GM12878 (cell line): ENCODE results near the gene MAPK8IP3.

Source experiments
- EZH2 ChIP-seq: IDR thresholded peaks from 2 replicates; pipeline ENCODE4 v1.6.1; 2012; ENCODE audit warnings: low read depth, mild to moderate bottlenecking, control low read depth, inconsistent platforms, low read length, borderline replicate concordance; ENCODE audit not compliant: control insufficient read depth
- MTA2 ChIP-seq: fragments of 450-650 bp; IDR thresholded peaks from 2 replicates; pipeline ENCODE4 v1.6.1; 2016; ENCODE audit warnings: low read depth, mild to moderate bottlenecking, moderate library complexity
- TF ChIP-seq, protein P1 (sequence below): IDR thresholded peaks from 2 replicates; pipeline ENCODE4 v1.6.1; 2012; ENCODE audit warnings: low read depth, low read length, improper control_type of control experiment
- TF ChIP-seq, protein P2 (sequence below), 3 experiments: IDR thresholded peaks in 2 of 3; conservative IDR thresholded peaks in 1 of 3; 2 replicates each; pipeline ENCODE4 v1.5.1; 2011; ENCODE audit warnings: low read depth in 3 of 3, low read length in 3 of 3, mild to moderate bottlenecking in 3 of 3, control low read depth in 2 of 3, moderate library complexity in 2 of 3, inconsistent platforms in 1 of 3, mixed read lengths in 1 of 3; ENCODE audit not compliant: control insufficient read depth in 2 of 3, insufficient read depth in 1 of 3; ENCODE audit errors: extremely low read depth in 1 of 3

DNA sequence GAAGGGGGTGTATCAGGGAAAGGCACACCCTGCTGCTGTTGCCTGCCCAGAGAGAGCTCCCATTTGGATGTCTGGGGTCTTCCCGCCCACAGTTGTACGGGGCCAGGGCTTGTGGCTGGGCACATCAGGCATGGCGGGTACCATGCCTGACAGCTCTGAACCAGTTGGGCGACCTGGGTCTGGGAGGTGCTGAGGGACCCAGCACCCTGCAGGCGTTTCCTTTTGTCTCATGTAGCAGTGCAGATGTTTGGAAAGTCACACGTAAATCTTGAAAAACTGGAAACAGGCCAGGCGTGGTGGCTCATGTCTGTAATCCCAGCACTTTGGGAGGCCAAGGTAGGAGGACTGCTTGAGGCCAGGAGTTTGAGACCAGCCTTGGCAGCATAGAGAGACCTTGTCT is 36.3 kb upstream of the MAPK8IP3 start:
- TF ChIP-seq, protein P1, sequence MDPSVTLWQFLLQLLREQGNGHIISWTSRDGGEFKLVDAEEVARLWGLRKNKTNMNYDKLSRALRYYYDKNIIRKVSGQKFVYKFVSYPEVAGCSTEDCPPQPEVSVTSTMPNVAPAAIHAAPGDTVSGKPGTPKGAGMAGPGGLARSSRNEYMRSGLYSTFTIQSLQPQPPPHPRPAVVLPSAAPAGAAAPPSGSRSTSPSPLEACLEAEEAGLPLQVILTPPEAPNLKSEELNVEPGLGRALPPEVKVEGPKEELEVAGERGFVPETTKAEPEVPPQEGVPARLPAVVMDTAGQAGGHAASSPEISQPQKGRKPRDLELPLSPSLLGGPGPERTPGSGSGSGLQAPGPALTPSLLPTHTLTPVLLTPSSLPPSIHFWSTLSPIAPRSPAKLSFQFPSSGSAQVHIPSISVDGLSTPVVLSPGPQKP = no peak
- TF ChIP-seq MTA2 (no peak), EZH2 (no peak)
- TF ChIP-seq, protein P2, sequence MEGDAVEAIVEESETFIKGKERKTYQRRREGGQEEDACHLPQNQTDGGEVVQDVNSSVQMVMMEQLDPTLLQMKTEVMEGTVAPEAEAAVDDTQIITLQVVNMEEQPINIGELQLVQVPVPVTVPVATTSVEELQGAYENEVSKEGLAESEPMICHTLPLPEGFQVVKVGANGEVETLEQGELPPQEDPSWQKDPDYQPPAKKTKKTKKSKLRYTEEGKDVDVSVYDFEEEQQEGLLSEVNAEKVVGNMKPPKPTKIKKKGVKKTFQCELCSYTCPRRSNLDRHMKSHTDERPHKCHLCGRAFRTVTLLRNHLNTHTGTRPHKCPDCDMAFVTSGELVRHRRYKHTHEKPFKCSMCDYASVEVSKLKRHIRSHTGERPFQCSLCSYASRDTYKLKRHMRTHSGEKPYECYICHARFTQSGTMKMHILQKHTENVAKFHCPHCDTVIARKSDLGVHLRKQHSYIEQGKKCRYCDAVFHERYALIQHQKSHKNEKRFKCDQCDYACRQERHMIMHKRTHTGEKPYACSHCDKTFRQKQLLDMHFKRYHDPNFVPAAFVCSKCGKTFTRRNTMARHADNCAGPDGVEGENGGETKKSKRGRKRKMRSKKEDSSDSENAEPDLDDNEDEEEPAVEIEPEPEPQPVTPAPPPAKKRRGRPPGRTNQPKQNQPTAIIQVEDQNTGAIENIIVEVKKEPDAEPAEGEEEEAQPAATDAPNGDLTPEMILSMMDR (IDR thresholded peaks at IDR 0.05 in 2 of 3, conservative IDR thresholded peaks at IDR 0.05 in 1 of 3; ENCODE audit: control insufficient read depth in 2 of 3, extremely low read depth in 1 of 3, insufficient read depth in 1 of 3, low read depth in 3 of 3, low read length in 3 of 3) = no peak
